CD4-positive, CD25-positive, alpha-beta regulatory T cell (primary cell): ENCODE results near the gene CACNA2D3. TPM values are rescaled to one million over a fixed set of nuclear protein-coding genes. Genes with fewer than 3 reads are reported as not detected.

Experiments used
- ATAC-seq, 2 donors: fragments of 150-1000 bp; cut with Tn5 transposase; one replicate each; pipeline ENCODE4 v1.10.0; 2021; ENCODE audit warnings: low read depth in 2 of 2, moderate number of reproducible peaks in 2 of 2, moderate library complexity in 1 of 2
- DNase-seq, 3 donors: peaks; one replicate each; pipeline versions ENCODE4 v3.0.0 to v3.0.0-alpha.2; 2012 to 2022; ENCODE audit warnings: mixed read lengths in 1 of 3
- H3K27ac ChIP-seq: one replicate; pipeline ENCODE4 v1.7.0; 2013; ENCODE audit warnings: mild to moderate bottlenecking, low read length; ENCODE audit not compliant: insufficient read depth, poor library complexity, severe bottlenecking
- H3K27me3 ChIP-seq: one replicate; pipeline ENCODE4 v1.7.0; 2013; ENCODE audit warnings: low read length; ENCODE audit not compliant: control insufficient read depth, insufficient read depth
- H3K36me3 ChIP-seq: one replicate; pipeline ENCODE4 v1.7.0; 2013; ENCODE audit warnings: mild to moderate bottlenecking, low read length, moderate library complexity; ENCODE audit not compliant: control insufficient read depth, insufficient read depth
- H3K4me1 ChIP-seq: 2 replicates; pipeline ENCODE4 v1.7.0; 2013; ENCODE audit warnings: mild to moderate bottlenecking, low read length; ENCODE audit not compliant: insufficient read depth, control insufficient read depth, poor library complexity, severe bottlenecking
- H3K4me3 ChIP-seq: one replicate; pipeline ENCODE4 v1.7.0; 2013; ENCODE audit warnings: low read depth, mild to moderate bottlenecking, low read length, moderate library complexity
- H3K9me3 ChIP-seq, 2 experiments: 1 replicate in 1 of 2; 2 replicates in 1 of 2; pipeline ENCODE4 v1.7.0; 2013; ENCODE audit warnings: low read length in 2 of 2, mild to moderate bottlenecking in 1 of 2, moderate library complexity in 1 of 2; ENCODE audit not compliant: control insufficient read depth in 2 of 2
- H3K27ac Mint-ChIP-seq, 3 donors: one replicate each; pipeline ENCODE4 v1.8.0; 2020 to 2022; ENCODE audit warnings: mild to moderate bottlenecking in 3 of 3, mixed read lengths in 3 of 3, moderate library complexity in 2 of 3
- H3K27me3 Mint-ChIP-seq: one replicate; pipeline ENCODE4 v1.8.0; 2022; ENCODE audit warnings: mild to moderate bottlenecking, mixed read lengths
- H3K36me3 Mint-ChIP-seq: one replicate; pipeline ENCODE4 v1.8.0; 2020; ENCODE audit warnings: mixed read lengths
- H3K4me1 Mint-ChIP-seq, 4 donors: one replicate each; pipeline ENCODE4 v1.8.0; 2020 to 2022; ENCODE audit warnings: mixed read lengths in 4 of 4, mild to moderate bottlenecking in 1 of 4
- H3K4me3 Mint-ChIP-seq, 4 donors: one replicate each; pipeline ENCODE4 v1.8.0; 2020 to 2022; ENCODE audit warnings: mild to moderate bottlenecking in 4 of 4, mixed read lengths in 4 of 4, moderate library complexity in 3 of 4
- H3K9me3 Mint-ChIP-seq, 7 donors: one replicate each; pipeline ENCODE4 v1.8.0; 2020 to 2022; ENCODE audit warnings: mixed read lengths in 7 of 7, mild to moderate bottlenecking in 3 of 7, moderate library complexity in 2 of 7
- polyA plus RNA-seq, 4 donors: library from polyadenylated mRNA; unstranded; fragments of 300-500 nt; fragmentation: Illumina TruSeq; gene quantifications; one replicate each; pipeline ENCODE4 v1.2.3, GENCODE V29; 2021
- total RNA-seq: library from RNA; stranded (reverse); gene quantifications from one replicate; pipeline ENCODE4 v1.2.3, GENCODE V29; 2022

The CACNA2D3 gene
- total and polyA plus RNA-seq, 5 donors from 2014 or later = not detected

GRCh38 chr3:54653456-54654195 lies 531.3 kb downstream of the CACNA2D3 start:
- H3K4me1 Mint-ChIP-seq = peaks cover 0 to 2% (median 0%) of the 10 kb centered on the region in 4 donors
- H3K9me3 ChIP-seq = no peaks in the 10 kb centered on the region
- no peaks in the 10 kb centered on the region for H3K4me1 ChIP-seq
- no peak for DNase-seq
- no peaks in the 10 kb centered on the region for H3K27me3 ChIP-seq
- no peaks in the 10 kb centered on the region for H3K36me3 Mint-ChIP-seq
- H3K4me3 ChIP-seq = no peak overlapping the region
- H3K36me3 ChIP-seq = no peaks in the 10 kb centered on the region
- H3K27ac ChIP-seq = no peak overlapping the region
- ATAC-seq = no peak
- H3K9me3 Mint-ChIP-seq = peaks cover 0 to 8% (median 4%) of the 10 kb centered on the region in 7 donors
- H3K27me3 Mint-ChIP-seq = no peaks in the 10 kb centered on the region
- H3K27ac Mint-ChIP-seq = no peak overlapping the region
- no peak overlapping the region for H3K4me3 Mint-ChIP-seq

GRCh38 chr3:54654776-54655175 lies 532.4 kb downstream of the CACNA2D3 start:
- H3K9me3 Mint-ChIP-seq = peaks cover 0 to 8% (median 0%) of the 10 kb centered on the region in 7 donors
- H3K27me3 ChIP-seq = no peaks in the 10 kb centered on the region
- H3K27ac ChIP-seq = no peak overlapping the region
- H3K27me3 Mint-ChIP-seq = no peaks in the 10 kb centered on the region
- no peak overlapping the region for H3K4me3 Mint-ChIP-seq
- no peaks in the 10 kb centered on the region for H3K4me1 ChIP-seq
- no peak for DNase-seq
- H3K4me1 Mint-ChIP-seq = peaks cover 0 to 2% (median 0%) of the 10 kb centered on the region in 4 donors
- H3K36me3 ChIP-seq = no peaks in the 10 kb centered on the region
- no peaks in the 10 kb centered on the region for H3K9me3 ChIP-seq
- H3K36me3 Mint-ChIP-seq = no peaks in the 10 kb centered on the region
- ATAC-seq = no peak
- no peak overlapping the region for H3K4me3 ChIP-seq
- H3K27ac Mint-ChIP-seq = no peak overlapping the region

- no peaks in the 10 kb centered on the region for H3K4me1 ChIP-seq
- H3K27ac Mint-ChIP-seq = no peak overlapping the region
- H3K27ac ChIP-seq = no peak overlapping the region
- no peak for ATAC-seq
- H3K9me3 Mint-ChIP-seq = peaks cover 0 to 4% (median 0%) of the 10 kb centered on the region in 7 donors
- no peaks in the 10 kb centered on the region for H3K4me1 Mint-ChIP-seq
- no peaks in the 10 kb centered on the region for H3K36me3 Mint-ChIP-seq
- no peak for DNase-seq
- H3K27me3 Mint-ChIP-seq = no peaks in the 10 kb centered on the region
- H3K36me3 ChIP-seq = no peaks in the 10 kb centered on the region
- no peak overlapping the region for H3K4me3 ChIP-seq
- no peak overlapping the region for H3K4me3 Mint-ChIP-seq
- no peaks in the 10 kb centered on the region for H3K9me3 ChIP-seq
- no peaks in the 10 kb centered on the region for H3K27me3 ChIP-seq
These were observed 537.0 kb downstream of the CACNA2D3 start for GRCh38 chr3:54659347-54659746.

GRCh38 chr3:54660714-54661132 lies 538.4 kb downstream of the CACNA2D3 start:
- Histone ChIP-seq H3K4me1 (no peaks in the 10 kb centered on the region), H3K4me3 (no peak overlapping the region), H3K27me3 (no peaks in the 10 kb centered on the region), H3K36me3 (no peaks in the 10 kb centered on the region), H3K9me3 (no peaks in the 10 kb centered on the region), H3K27ac (no peak overlapping the region)
- no peak overlapping the region for H3K4me3 Mint-ChIP-seq
- H3K36me3 Mint-ChIP-seq = no peaks in the 10 kb centered on the region
- H3K9me3 Mint-ChIP-seq = peaks cover 0 to 4% (median 0%) of the 10 kb centered on the region in 7 donors
- ATAC-seq (no peak), DNase-seq (no peak)
- H3K27ac Mint-ChIP-seq = no peak overlapping the region
- no peaks in the 10 kb centered on the region for H3K4me1 Mint-ChIP-seq
- H3K27me3 Mint-ChIP-seq = no peaks in the 10 kb centered on the region

GRCh38 chr3:54661151-54661550 lies 538.8 kb downstream of the CACNA2D3 start:
- no peaks in the 10 kb centered on the region for H3K36me3 ChIP-seq
- Mint-ChIP-seq H3K4me3 (no peak overlapping the region), H3K9me3 (peaks cover 0 to 5% (median 0%) of the 10 kb centered on the region in 7 donors), H3K4me1 (no peaks in the 10 kb centered on the region), H3K36me3 (no peaks in the 10 kb centered on the region), H3K27ac (no peak overlapping the region), H3K27me3 (no peaks in the 10 kb centered on the region)
- H3K4me3 ChIP-seq = no peak overlapping the region
- H3K27ac ChIP-seq = no peak overlapping the region
- DNase-seq (no peak), ATAC-seq (no peak)
- no peaks in the 10 kb centered on the region for H3K4me1 ChIP-seq
- no peaks in the 10 kb centered on the region for H3K9me3 ChIP-seq
- H3K27me3 ChIP-seq = no peaks in the 10 kb centered on the region

- Histone ChIP-seq H3K36me3 (no peaks in the 10 kb centered on the region), H3K4me3 (no peak overlapping the region), H3K4me1 (no peaks in the 10 kb centered on the region), H3K9me3 (no peaks in the 10 kb centered on the region), H3K27ac (no peak overlapping the region), H3K27me3 (no peaks in the 10 kb centered on the region)
- Mint-ChIP-seq H3K36me3 (no peaks in the 10 kb centered on the region), H3K4me3 (no peak overlapping the region), H3K27me3 (no peaks in the 10 kb centered on the region), H3K4me1 (no peaks in the 10 kb centered on the region), H3K27ac (no peak overlapping the region), H3K9me3 (peaks cover 0 to 1% (median 0%) of the 10 kb centered on the region in 7 donors)
- DNase-seq = no peak
- ATAC-seq = no peak
These were observed 541.2 kb downstream of the CACNA2D3 start for GRCh38 chr3:54663501-54664011.

- no peak overlapping the region for H3K27ac ChIP-seq
- no peaks in the 10 kb centered on the region for H3K27me3 ChIP-seq
- no peaks in the 10 kb centered on the region for H3K9me3 ChIP-seq
- H3K27ac Mint-ChIP-seq = no peak overlapping the region
- no peak overlapping the region for H3K4me3 ChIP-seq
- no peaks in the 10 kb centered on the region for H3K27me3 Mint-ChIP-seq
- no peaks in the 10 kb centered on the region for H3K36me3 Mint-ChIP-seq
- peaks cover 0 to 1% (median 0%) of the 10 kb centered on the region in 7 donors for H3K9me3 Mint-ChIP-seq
- H3K36me3 ChIP-seq = no peaks in the 10 kb centered on the region
- H3K4me3 Mint-ChIP-seq = no peak overlapping the region
- H3K4me1 ChIP-seq = no peaks in the 10 kb centered on the region
- DNase-seq = no peak
- no peaks in the 10 kb centered on the region for H3K4me1 Mint-ChIP-seq
- no peak for ATAC-seq
These were observed 542.8 kb downstream of the CACNA2D3 start for GRCh38 chr3:54665016-54665600.
